GM12874 (cell line): ENCODE data around the gene ERC1.

Experiments used
- CTCF ChIP-seq: IDR thresholded peaks from 2 replicates; pipeline ENCODE4 v1.5.1; 2011; ENCODE audit warnings: low read depth, mild to moderate bottlenecking, control low read depth, low read length, moderate library complexity; ENCODE audit not compliant: insufficient read depth

The ERC1 gene

GRCh38 chr12:1353451-1353850, 362.4 kb downstream of the ERC1 start:
- no peak for TF ChIP-seq CTCF

- TF ChIP-seq CTCF: no peak
These were observed 364.4 kb downstream of the ERC1 start for GRCh38 chr12:1355396-1355795.

GRCh38 chr12:1356285-1356684, 365.3 kb downstream of the ERC1 start:
- TF ChIP-seq CTCF: no peak

- no peak for TF ChIP-seq CTCF
These were observed 366.1 kb downstream of the ERC1 start for GRCh38 chr12:1357171-1357570.

GRCh38 chr12:1357711-1358110, 366.7 kb downstream of the ERC1 start:
- TF ChIP-seq CTCF: no peak

- TF ChIP-seq CTCF: no peak
These were observed 369.6 kb downstream of the ERC1 start for GRCh38 chr12:1360441-1361210.

GRCh38 chr12:1362143-1362662, 371.2 kb downstream of the ERC1 start:
- no peak for TF ChIP-seq CTCF
